ENCODE results near the gene METTL16. TPM values are rescaled to one million over a fixed set of nuclear protein-coding genes. Genes with fewer than 3 reads are reported as not detected.

The METTL16 gene
- total RNA-seq, 1 donor from 2014 or later = 15.1 TPM

DNA sequence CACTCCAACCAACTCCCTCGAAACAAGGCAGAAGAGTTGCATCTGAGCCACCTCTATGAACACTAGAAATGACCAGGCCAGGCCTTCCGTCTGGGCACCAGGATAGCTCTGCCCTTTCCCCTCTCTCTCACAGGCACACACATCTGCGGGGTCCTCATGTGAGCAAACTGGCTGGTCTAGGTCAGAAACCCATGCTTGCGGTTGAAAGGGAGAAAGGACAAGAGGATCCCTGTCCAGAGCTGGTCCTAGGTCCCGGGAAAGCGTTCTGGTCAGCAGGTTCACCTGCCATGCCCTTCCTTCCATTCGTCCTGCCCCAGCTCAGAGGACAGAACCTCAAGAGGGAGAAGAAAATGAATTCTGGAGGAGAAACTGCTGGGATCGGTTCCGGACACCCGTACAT, 113.5 kb downstream of the METTL16 start:
- FAIRE-seq = no peak

DNA sequence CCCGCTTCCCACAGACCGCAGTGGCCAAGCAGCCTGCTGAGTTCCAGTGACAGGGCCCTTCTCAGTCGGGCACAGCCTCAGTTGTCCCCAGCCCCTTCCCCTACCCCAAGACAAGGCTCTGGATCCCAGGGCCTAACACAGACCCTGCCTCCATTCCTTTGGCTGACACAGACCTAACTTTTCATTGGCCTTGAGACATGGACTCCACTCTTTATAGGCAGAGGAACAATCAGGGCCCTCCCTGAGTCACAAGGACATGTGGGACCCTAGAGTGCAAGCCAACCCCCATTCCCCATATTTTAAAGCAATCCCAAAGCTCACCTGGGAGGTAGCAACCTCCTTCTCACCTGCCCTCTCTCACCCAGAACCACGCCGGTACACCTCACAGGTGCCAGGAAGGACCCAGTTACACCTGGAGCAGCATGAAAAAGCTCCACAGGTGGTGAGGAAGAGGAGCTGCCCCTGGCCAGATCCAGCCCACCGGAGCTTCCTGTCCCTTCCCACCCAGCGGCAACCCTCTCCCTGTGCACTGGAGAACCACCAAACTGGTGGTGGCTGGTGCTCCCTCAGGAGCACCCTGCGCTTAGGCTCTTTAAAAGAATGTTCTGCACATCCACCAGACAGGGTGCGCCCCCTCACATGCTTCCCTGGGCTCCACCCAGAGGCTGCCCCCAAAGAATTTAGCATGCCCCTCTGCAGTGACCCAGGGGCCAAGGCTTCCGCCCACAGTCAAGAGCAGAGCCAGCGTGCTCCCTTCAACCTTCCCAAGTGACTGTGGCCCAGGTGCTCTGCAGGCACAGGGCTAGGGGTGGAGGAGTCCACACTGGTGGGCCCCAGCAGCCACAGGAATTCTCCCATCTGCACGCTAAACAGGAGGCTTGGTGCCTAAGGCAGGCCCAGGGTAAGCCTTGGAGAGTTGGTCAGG, 114.2 kb downstream of the METTL16 start:
- FAIRE-seq (no peak), DNase-seq (ENCODE audit: low spot score in 2 of 2) (no peak)

More for the DNA sequence above, 113.5 kb downstream of the METTL16 start:
- DNase-seq (ENCODE audit: low spot score in 2 of 2) = no peak

DNA sequence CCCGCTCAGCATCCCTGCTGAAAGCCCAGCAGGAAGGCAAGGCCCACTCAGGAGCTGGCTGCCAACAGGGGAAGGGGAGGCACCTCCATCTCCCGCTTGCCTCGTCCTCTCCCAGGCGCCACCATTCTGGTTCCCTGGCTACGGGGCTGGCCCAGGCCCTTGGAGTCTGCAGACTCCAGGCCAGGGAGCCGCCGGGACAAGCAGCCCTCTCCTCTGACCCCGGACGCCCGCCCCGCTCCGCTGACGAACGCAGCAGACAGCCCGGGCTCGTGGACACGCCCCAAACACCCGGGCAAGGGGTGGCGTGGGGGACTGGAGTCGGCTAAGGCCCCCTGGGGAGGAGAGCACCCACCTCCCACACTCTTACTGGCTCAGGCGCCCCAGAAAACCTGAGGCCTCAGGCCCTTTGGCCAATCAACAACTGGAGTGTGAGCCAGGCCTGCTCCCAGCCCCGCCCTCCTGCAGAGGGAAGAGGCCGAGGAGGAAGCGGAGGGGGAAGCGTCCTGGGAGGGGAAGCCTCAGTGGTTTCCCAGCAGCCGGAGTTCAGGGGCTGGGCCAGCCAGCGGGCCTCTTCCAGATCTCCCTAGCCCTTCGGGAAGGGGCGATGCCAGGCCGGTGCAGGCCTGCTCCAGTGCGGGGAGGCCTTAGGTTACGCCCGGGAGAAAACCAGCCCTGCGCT, 115.0 kb downstream of the METTL16 start:
- DNase-seq (ENCODE audit: low spot score in 2 of 2) (peak in 1 of 2 donors; percentile 59), FAIRE-seq (no peak)

DNA sequence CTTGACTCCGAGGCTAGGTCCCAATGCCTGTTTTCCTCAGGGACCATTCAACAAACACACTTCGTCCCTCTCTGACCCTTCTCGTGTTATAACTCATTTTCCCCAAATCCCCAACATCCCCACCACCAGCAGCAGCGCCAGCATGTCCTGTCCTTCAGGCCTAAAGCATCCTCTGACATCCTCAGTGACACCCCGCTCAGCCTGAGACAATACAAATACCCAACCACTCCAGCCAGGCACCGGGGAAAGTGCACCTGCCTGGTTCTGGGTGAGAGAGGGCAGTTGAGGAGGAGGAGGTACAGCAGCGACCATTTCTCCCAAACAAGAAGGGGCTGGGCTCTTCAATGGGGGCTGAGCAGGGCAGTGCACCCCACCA, 115.5 kb downstream of the METTL16 start:
- DNase-seq (ENCODE audit: low spot score in 2 of 2) = no peak
- no peak for FAIRE-seq

DNA sequence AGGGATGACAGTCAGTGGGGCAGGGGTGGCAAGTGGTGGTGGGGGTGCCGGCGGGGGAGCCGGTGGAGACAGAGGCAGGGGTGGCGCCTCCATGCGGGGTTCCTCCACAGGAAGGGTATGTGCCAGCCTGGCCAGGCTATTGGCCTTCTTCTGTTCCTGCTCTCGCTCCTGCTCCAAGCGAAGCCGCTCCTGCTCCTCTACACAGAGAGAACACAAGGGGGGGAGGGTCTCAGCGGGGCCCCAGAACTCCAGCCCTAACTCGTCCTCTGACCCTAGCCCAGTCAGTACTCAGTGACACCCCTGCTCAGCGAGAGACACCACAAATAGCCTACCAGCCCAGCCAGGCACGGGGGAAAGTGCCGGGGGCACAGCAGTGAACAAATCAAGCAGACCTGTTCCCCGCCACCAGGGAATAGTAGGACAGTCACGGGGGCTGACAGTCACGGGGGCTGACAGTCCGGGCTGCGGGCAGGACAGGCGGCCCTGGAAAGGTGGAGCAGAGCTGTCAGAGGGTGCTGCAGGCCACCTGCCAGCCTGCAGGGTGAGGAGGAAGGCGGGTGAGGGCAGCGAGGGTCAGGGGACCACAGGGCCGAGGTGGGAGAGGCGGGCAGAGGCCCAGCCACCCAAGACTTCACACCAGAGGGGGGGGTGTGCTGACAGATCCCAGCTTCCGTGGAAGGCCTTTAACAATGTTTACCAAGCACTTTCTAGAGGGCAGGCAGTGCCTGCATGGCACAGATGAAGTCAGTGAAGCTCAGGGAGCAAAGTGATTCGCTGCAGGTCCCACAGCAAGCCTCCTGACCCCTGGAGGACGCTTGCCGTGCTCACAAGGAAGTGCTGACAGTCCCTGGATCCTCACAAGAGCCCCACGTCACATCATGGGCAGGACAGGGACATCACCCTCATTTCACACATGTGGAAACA, 116.2 kb downstream of the METTL16 start:
- DNase-seq (ENCODE audit: low spot score in 2 of 2) (no peak), FAIRE-seq (no peak)

DNA sequence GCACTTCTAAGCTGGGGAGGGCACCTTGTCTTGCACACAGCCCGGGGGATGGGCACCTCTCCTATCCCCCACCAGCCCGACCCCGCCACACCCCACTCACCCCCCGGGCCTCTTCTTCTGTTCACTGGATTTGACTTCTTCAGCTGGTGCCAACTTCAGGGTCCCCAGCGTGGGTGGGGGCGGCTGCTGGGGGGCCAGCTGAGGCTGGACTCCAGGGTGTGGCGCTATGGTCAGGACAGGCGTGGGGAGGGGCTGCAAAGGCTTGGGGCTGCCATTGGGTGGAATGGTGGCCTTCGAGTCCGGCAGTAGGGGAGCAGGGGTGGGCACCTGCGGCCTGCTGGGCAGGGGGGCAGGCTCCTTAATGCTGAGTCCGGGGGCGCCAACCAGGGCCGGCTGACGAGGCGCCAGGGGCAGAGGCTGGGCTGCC, 116.9 kb downstream of the METTL16 start:
- DNase-seq (ENCODE audit: low spot score in 2 of 2) (no peak), FAIRE-seq (no peak)

DNA sequence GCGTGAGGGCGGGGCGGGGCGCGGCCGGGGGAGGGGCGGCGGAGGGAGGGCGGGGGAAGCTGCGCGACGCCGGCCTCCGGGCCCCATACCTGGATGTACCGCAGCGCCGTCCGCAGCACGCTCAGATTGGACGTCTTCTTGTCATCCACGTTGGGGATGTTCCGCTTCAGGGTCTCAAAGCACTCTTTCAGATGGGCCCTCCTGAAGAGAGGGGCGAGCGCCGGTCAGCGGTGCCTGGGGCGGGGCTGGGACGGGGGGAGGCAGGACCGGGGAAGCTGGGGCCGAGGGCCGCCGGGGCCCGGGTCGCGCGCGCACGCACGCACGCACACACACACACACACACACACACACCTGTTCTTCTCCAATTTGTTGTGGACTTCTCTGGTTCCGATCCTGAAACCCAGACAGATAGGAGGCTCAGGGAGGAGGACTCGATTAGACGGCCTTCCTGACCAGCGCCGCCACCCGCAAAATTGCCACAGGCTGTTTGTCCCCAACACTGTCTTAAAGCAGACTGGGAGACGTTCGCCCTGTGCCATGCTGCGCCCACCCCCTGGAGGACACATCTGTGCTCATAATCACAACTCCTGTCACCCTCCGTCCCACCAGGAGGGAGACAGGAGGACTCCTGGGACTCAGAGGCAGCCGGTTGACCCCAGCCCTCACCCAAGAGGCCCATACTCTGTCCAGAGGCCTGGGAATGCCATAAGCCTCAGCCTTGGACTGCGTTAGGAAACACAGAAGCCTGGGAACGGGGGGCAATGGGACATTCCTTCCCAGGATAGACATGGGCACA, 117.5 kb downstream of the METTL16 start:
- no peak for DNase-seq (ENCODE audit: low spot score in 2 of 2)
- FAIRE-seq = no peak

DNA sequence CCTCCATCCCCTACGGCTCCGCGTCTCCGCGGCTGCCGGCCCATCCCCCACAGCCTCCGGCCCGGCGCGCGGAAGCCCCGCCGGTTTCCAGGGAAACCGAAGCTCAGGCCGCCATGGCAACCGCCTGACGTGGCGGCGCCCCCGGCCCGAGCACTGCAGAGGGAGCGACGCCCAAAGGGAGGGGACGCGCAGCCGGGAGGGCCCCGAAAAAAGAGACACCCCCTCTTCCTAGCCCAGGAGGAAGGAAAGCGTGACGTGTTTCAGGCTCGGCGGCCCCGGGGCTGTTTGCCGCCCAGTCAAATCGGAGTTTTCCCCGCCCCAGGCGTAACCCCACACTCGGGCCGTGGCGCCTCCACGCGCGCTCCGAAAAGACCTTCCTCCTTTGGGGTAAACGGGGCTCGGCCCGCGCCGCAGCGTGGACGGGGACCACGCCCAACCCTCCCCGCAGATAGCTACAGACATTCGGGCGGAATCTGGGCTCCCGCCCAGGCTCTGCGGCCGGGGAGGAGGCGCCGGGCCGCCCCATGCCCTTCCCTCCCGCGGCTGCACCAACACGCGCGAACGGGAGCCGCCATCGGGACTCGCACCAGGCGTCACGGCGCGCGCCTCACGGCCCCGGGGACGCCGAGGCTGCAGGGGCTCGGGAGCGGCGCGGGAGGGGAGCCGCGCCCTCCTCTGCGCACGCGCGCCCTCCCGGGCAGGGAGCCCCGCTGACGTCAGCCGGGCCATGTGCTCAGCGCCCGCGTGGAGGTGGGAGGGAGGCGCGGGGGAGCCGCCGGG, 118.3 kb downstream of the METTL16 start:
- FAIRE-seq (no peak), DNase-seq (ENCODE audit: low spot score in 2 of 2) (peak; percentile 89 to 95)

DNA sequence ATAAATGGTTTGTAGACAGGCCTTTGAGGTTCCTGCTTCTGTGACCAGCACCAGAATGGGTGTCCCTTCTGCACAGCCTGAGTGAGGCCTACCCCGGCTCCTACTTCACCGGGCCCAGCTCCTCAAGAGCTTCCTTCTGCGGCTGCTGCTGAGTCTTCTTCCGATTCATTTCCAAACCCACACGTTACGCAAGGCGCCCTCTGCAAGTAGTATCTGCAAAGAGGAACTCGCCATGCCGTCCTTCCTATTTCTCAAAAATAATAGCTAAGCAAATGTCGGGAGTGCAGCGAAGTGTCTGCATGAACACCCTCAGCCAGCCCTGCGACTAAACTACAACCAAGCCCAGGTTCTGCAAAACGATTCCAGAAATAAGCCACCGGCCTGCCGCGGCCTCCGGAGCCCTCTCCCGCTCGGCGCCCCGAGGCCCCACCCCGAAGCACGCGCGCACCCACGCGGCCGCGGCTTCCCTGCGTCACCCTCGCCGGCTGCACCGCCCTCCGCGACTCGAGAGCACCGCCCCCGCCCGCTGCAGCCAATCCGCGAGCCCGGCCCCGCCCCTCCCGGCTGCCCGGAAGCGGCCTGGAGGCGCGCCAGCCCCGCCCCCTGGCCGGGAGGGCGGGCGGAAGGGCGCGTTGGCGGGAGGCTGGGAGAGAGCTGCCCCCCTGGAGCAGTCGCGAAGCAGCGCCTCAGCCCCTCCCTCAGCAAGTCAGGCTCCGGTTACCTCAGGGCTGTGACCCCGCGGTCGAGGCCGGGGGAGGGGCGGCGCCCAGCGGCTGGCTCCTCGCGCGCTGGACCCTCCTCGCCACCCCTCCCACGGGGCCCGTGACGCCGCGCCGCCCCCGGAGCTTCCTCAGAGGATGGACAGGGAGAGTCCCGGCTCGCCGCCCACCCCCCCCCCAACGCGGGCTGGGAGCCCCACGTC, 119.2 kb downstream of the METTL16 start:
- peak; percentile 93 to 97 for DNase-seq (ENCODE audit: low spot score in 2 of 2)
- no peak for FAIRE-seq

DNA sequence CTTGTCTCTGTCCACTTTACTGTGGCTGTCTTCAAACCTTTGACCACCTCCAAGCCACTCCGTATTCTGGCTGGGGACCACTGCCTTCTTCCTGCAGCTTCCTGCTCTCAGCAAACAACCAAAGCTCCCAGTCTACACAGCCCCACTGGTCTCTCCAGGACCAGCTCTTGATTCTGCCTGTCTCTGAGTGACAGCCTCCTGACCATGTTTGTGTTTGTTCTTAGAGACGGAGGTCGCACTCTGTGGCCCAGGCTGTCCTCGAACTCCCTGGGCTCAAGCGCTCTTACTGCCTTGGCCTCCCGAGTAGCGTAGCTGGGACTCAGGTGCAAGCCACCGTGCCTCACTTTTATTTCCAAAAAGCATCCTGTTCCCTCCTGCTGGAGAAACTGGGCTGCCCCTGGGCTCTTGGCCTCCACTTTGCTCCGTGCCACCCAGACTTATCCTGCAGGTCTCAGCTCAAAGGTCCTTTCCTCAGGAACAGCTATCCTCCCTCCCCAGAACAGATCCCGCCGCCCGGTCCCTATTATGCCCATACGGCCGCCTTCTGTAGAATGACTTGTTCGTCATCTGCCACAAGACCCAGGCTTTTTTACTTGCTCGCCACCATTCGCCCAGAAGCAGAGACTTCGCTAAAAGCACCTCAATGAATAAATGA, 120.0 kb downstream of the METTL16 start:
- FAIRE-seq (no peak), DNase-seq (ENCODE audit: low spot score in 2 of 2) (no peak)

DNA sequence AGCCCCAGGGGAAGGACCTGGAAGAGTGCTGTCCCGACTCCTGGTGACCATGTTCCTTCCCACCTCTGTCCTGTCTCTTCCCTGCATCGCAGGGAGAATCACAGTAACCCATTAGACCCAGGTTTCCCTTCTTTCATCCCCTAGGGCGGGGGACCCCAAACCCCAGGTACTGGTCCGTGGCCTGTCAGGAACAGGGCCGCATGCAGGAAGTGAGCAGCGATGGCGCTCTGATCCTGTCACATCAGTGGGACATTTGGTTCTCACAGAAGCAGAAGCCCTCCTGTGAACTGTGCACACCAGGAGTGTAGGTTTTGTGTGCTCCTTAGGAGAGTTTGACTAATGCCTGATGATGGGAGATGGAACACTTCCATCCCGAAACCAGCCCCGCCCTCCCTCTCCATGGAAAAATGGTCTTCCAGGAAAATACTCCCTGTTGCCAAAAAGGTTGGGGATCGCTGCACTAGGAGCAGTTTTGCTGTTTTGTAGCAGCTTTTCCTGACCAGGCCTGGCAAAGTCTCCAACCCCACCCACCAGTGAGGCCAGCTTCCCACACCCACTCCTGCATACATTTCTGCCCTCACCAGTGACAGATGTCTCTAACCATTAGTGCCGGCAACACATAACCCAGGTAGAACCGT, 121.4 kb downstream of the METTL16 start:
- no peak for FAIRE-seq
- no peak for DNase-seq (ENCODE audit: low spot score in 2 of 2)

DNA sequence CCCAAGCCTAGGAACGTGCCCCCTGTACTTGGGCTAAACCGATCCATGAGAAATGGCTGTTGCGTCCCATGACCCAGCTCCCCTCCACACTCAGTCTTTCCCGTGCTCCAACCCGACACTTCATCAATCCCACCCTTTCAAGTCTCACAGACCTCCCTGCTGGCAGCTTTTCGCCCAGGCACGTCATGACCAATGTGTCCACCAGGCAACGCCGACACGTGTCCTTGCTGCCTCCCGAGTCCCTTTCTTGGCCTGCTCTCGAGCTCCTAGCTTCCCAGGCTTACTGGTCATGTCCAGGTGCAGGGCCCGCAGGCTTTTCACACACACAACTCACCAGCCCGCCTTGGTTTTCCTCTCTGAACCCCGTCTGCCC, 123.0 kb downstream of the METTL16 start:
- no peak for DNase-seq (ENCODE audit: low spot score in 2 of 2)
- no peak for FAIRE-seq

DNA sequence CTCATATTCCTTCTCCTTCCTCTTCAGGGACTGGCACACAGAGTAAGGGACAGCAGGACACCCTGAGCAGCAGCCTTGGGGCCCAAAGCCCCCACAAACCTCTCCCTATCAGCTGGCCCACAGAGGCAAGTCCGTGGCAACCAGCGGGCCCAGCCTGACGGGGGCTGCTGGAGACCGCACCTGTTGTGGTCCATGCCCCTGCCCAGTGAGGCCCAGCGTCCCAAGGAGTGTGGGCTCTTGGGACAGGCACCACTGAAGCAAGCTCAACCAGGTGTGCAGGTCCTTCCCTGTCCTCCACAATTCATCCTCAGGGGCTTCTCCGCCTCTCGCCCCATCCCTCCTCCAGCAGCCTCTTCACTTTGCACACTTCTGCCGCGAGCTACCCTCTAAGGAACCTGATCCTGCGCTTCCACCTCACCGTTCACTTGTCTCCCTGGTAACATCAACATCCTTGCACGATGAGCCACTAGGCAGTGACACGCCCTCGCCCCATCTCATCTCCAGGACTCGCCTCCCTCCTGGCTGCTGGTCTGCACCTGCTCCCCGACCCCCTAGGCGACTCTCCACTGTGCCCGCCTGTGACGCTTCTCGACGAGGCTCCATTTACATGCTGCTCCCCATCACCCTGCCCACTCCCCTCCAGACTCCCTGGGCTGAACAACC, 123.5 kb downstream of the METTL16 start:
- no peak for FAIRE-seq
- no peak for DNase-seq (ENCODE audit: low spot score in 2 of 2)

DNA sequence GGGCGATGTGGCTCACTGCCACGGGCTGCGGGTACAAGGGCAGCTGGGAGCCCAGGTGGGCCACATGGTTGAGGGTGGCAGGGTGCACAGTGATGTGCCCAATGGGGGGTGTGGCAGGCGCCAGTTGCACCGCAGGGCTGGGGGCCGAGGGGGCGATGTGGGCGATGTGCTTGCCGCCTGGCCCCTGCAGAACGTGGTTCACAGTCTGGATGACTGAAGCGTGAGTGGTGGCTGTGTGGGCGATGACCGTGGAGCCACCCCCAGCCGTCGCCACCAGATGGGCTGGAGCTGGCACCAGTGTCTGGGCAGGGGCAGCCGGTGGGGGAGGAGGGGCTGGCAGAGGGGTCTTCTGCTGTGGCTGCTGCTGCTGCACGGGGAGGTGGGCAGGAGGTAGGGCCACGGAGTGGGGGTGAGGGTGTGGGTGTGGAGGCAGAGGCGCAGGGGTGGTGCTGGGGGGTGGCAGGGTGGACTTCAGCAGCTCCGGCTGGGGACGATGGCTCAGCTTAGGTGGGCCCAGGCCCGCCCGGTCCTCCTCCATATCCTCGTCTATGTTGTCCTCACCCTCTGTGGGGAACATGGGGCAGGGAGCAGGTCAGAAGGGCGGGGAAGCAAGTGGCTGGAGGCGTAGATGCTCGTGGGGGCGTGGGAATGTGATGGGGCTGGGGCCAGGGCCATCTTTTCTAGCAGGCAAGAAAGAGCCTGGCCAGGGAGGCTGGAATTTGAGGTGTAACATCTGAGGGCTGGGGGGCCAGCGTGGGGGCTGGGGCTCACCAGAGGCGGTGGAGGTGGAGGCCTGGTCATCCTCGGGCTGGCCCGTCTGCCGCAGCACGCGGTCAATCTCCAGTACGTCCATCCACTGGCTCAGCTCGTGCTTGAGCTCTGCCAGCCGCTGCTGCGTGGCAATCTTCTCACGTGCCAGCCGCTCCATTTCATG, 124.3 kb downstream of the METTL16 start:
- FAIRE-seq (no peak), DNase-seq (ENCODE audit: low spot score in 2 of 2) (no peak)

DNA sequence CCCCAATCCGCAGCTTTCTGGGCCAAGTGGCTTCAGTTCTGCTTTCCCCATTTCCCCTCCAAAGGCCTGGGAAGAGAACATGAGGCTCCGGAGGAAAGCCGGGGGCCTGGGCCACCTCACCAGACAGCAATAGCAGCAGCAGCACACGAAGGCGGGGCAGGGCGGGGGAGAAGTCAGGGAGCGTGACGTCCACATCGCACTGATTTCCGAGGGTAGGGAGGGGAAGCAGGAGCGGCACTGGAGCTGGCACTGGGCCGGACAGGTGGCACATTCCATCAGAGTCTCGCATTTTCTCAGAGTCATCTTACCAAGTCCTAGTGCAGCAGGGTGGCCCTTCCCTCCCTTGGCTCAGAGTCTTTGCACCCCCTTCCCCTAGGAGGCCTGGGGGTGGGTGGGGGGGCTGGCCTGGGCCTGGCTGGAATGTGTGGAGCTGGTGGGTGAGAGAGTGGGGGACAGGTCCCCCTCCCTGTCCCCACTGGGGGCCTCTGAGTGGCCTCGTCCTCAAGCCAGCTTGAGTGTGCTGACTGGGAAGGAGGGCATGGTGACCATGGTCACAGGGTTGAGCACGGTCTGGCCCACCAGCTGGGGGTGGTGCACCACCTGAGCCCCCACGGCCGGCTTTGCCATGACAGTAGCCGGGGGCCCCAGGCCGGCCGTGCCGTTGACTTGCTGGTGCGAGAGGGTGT, 125.1 kb downstream of the METTL16 start:
- DNase-seq (ENCODE audit: low spot score in 2 of 2) = no peak

More for the DNA sequence above, 125.1 kb downstream of the METTL16 start:
- FAIRE-seq = no peak

Measured in frontal cortex (tissue), 4 donors.